KG1 (cell line): ENCODE data around the gene PLD5.
"Not testable (repeated sequence)": the region's sequence is repeated elsewhere in the genome, so short reads cannot be mapped to it uniquely, and the experiment has no call there.

ENCODE experiments used
- DNase-seq: peaks from one replicate; lab custom pipeline; 2025; lab: John Stamatoyannopoulos, UW

The PLD5 gene

GRCh38 chr1:242162140-242162539, 362.4 kb downstream of the PLD5 start:
- no peak for DNase-seq

DNA sequence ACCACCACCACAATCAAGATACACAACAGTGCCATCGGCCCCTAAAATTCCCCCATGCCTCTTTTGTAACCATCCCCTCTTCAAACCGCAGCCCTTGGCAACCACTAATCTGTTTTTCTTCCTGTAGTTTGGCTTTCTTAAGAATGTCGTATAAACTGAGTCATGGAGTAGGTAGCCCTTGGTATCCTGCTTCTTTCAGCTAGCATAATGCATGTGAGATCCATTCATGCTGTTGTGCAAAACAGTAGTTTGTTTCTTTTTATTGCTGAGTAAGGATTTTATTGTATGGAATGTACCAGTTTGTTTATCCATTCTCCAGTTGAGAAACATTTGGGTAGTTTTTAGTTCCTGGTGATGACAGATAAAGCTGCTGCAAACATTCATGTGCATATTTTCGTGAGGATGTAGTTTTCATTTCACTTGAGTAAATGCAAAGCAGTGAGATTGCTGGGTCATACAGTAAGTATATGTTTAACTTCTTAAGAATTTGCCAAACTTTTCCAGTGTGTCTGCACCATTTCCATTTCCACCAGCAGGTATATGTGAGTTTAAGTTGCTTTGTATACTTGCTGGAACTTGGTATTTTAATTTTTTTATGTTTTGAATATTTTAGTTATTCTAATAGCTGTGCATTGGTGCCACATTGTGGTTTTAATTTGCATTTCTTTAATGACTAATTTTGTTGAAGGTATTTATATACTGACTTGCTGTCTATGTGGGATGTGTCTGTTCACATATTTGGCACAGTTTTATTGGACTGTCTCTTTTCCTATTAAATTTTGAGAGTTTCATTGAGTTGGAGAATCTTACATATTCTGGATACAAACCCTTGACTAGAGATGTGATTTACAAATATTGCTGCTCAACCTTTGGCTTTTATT, 377.2 kb downstream of the PLD5 start:
- DNase-seq = no peak

DNA sequence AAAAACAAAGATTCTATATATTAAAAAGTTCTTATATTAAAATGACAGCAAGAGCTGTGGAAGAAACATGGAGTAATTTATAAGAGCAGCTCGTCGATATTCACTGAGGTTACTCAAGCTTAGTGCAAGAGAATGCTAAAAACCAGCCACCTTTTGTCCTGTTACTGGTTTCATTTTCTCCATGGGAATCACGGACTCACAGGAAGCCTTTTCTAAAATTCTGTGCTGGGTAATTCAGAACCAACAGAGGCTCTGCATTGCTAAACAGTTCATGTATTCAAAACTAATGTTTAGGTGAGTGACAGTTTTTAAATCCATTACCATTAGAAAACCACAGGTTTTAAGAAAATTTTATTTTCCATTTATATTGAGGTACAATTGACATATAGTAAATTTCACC, 377.8 kb downstream of the PLD5 start:
- no peak for DNase-seq

DNA sequence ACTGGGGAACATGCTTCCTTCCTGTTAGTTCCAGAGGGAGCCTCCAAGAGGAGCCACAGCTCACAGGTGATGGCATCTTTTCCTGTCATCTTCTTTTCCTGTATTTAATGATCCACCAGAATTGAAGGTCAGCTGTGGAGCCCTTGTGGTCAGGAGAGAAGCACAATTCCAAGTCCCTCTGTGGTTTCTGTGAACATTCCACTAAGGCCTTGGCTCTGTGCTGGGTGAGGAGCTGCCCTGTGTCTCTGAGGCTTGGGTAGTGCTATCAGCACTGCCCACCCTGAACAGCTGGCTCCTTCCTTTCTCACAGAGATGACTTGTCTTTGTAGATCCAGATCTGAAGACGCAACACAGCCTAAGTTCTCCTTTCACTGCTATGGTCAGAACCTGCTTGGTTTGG, 383.7 kb downstream of the PLD5 start:
- DNase-seq = no peak

- DNase-seq = no peak
Measured at GRCh38 chr1:242139986-242140385, 384.5 kb downstream of the PLD5 start.

DNA sequence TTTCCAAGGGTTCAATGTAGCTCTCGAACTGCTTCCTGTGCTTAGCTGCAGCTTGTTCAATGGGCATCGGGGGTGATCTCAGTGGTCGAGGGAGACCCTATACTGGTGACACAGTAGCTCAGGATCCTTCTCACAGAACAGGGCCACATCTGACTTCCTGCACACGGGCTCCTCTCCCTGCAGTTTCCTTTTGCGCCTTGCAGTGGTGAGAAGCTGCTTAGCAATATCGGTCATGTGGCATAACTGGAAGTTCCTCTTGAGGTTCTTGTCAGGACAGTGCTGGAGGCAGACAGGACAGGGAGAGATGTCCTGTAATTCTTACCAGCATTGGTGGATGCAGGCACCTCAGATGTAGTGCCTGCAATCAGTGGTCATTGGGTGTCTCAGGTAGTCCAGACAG, 385.1 kb downstream of the PLD5 start:
- peak; percentile 22 for DNase-seq

- DNase-seq = no peak
Measured at GRCh38 chr1:242133796-242134195, 390.7 kb downstream of the PLD5 start.

GRCh38 chr1:242133351-242133750, 391.1 kb downstream of the PLD5 start:
- DNase-seq = no peak

- DNase-seq = no peak
Measured at GRCh38 chr1:242132121-242132817, 392.2 kb downstream of the PLD5 start.

GRCh38 chr1:242128951-242129502, 395.5 kb downstream of the PLD5 start:
- no peak for DNase-seq

GRCh38 chr1:242120432-242120831, 404.1 kb downstream of the PLD5 start:
- no peak for DNase-seq

DNA sequence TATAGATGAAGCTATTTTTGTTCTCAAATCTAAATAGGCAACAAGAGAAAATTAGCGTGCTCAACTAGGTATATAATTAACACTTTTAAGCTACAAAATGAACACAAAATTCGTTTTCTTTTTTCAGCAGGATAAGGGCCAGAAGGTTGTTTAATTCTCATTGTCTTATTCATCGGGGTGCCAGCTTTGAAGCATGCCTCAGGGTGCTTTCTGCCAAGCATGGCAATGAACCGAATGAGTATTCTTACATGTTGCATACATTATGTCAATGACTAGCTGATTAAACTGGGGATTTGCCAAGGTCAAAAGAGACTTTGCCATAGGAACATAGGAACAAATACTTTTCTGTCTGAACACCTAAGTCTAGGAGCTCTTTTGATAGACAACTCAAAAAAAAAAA, 423.6 kb downstream of the PLD5 start:
- no peak for DNase-seq

DNA sequence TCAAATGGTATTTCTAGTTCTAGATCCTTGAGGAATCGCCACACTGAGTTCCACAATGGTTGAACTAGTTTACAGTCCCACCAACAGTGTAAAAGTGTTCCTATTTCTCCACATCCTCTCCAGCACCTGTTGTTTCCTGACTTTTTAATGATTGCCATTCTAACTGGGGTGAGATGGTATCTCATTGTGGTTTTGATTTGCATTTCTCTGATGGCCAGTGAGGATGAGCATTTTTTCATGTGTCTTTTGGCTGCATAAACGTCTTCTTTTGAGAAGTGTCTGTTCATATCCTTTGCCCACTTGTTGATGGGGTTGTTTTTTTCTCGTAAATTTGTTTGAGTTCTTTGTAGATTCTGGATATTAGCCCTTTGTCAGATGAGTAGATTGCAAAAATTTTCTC, 427.2 kb downstream of the PLD5 start:
- DNase-seq = not testable (repeated sequence)

DNA sequence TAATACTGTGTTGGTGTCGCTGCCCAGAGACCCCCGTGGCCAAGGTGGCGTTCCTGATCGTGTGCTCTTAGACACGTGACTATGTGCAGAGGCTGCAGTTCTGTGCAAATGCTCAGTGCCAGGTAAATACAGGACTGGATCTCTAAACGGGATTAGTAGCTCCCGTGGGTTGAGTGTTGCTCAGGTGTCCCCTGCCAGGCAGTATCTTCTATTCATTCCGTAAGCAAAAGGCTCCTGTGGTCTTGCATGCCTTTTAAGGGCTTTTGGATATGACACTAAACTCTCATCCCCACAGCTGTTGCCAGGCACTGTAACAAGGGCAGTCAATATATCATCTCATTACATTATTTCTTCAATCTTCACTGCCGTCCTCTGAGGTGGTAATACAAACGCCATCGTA, 431.4 kb downstream of the PLD5 start:
- no peak for DNase-seq

DNA sequence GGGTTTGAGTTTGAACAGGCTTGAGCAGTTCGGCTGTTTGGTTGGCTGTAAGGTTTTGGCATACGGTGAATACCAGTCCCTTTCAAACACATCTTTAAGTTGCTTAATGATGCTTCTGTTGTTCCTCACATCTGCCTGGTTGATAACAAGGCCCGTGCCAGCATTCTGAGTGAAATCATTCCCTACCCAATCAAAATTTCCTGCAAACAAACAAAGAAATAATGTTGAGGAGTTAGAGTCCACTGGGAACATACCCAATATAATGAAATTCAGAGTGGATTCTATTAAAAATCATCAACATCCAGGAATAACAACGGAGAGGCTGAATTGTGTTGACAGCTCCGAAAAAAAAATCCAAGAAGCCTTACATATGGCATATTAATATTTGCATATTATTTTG, 434.6 kb downstream of the PLD5 start:
- DNase-seq = no peak

GRCh38 chr1:242088875-242089274, 435.6 kb downstream of the PLD5 start:
- DNase-seq = no peak

DNA sequence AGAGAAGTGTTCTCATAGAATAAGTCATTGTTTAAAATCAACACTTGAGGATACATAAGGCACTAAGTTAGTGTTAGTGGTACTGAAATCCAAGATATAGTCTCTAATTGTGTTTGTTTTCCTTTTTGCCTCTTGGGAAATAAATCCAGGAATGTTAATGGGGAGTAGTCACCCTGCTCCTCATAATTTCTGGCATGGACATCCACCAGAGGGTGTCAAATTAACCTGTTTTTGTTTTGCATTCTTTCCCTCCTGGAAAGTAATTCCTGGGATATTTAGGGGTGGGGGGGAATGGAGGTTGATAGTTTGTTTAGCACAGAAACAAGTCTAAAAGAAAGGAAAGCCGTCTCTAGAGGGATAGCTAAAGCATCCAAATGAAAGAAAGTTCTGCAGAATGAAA, 437.8 kb downstream of the PLD5 start:
- no peak for DNase-seq

GRCh38 chr1:242086093-242086492, 438.4 kb downstream of the PLD5 start:
- DNase-seq = no peak

- DNase-seq = no peak
Measured at GRCh38 chr1:242083742-242084141, 440.8 kb downstream of the PLD5 start.

DNA sequence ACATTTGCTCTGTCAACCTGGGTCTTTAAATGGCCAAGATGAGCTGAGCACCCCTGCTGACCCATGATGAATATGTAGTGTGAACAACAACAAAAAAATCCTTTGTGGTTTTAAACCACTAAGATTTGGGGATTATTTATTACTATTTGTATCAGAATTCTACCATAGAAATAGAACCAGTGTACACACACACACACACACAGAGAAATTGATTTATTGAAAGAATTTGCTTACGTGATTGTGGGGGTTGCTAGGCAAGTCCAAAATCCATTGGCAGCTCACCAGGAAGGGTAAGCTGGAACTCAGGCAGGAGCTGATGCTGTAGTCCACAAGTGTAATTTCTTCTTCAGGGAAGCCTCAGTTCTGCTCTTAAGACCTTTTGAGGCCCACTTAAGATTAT, 443.1 kb downstream of the PLD5 start:
- DNase-seq = no peak

- DNase-seq = no peak
Measured at GRCh38 chr1:242065813-242066212, 458.7 kb downstream of the PLD5 start.

DNA sequence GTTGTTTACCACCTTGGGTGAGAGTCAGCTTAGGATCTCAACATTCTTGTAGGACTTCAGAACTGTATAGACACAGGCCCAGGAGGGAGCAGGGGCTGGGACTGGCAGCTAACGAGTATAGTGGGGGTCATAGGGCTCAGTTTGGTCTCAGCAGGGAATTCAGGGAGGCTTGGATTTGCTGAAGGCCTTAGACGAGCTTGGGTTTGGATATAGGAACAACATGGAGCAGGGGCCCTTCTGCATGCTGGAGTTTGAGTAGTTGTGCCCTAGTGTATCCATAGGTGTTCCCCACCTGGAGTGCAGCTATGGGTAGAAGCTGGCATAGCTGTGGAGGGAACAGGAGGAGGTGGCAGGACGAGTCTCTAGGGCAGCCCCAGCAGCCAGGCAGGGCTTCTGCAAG, 462.2 kb downstream of the PLD5 start:
- DNase-seq = no peak

DNA sequence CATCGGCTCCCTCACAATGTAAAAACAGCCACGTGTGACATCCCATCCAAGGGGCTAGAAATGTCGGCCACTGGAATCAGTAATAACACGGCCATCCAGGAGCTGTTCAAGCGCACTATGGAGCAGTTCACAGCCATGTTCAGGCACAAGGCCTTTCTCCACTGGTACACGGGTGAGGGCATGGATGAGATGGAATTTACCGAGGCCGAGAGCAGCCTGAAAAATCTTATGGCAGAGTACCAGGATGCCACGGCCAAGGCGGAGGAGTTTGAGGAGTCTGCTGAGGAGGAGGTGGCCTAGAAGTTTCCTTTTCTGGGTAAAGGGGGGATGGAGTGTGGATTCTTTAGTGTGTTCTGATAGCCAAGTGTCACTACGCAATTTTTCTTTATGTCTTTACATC, 464.5 kb downstream of the PLD5 start:
- no peak for DNase-seq
